ENCODE results near the gene NANOS3. TPM values are rescaled to one million over a fixed set of nuclear protein-coding genes. Genes with fewer than 3 reads are reported as not detected.

The NANOS3 gene
- total and polyA plus RNA-seq, 10 of the 15 experiments (the other 5 are each of a cell fraction or from before 2014, with no cell fraction given) = 0.31 to 1.7 (median 0.81) TPM

DNA sequence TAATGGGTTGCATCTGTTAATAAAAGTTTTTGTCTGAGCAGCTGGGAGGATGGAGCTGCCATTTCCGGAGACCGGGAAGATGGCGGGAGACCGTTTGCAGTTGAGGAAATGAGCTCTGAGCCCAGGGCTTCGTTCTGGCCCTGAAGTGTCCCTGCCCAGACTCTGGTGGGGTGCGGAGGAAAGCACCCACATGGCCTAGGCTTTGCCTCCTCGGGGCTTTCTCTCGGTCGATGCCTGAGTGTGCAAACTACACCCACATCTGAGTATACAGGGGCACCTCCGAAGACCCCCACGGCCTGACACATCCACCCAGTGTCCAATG lies 15.6 kb upstream of the NANOS3 start (continued):
- TF ChIP-seq, protein P1, sequence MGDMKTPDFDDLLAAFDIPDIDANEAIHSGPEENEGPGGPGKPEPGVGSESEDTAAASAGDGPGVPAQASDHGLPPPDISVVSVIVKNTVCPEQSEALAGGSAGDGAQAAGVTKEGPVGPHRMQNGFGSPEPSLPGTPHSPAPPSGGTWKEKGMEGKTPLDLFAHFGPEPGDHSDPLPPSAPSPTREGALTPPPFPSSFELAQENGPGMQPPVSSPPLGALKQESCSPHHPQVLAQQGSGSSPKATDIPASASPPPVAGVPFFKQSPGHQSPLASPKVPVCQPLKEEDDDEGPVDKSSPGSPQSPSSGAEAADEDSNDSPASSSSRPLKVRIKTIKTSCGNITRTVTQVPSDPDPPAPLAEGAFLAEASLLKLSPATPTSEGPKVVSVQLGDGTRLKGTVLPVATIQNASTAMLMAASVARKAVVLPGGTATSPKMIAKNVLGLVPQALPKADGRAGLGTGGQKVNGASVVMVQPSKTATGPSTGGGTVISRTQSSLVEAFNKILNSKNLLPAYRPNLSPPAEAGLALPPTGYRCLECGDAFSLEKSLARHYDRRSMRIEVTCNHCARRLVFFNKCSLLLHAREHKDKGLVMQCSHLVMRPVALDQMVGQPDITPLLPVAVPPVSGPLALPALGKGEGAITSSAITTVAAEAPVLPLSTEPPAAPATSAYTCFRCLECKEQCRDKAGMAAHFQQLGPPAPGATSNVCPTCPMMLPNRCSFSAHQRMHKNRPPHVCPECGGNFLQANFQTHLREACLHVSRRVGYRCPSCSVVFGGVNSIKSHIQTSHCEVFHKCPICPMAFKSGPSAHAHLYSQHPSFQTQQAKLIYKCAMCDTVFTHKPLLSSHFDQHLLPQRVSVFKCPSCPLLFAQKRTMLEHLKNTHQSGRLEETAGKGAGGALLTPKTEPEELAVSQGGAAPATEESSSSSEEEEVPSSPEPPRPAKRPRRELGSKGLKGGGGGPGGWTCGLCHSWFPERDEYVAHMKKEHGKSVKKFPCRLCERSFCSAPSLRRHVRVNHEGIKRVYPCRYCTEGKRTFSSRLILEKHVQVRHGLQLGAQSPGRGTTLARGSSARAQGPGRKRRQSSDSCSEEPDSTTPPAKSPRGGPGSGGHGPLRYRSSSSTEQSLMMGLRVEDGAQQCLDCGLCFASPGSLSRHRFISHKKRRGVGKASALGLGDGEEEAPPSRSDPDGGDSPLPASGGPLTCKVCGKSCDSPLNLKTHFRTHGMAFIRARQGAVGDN (IDR thresholded peaks at IDR 0.05) = peak; percentile 74; the same call in 1 of the 2 replicates
- TF ChIP-seq NFXL1 (IDR thresholded peaks at IDR 0.05; ENCODE audit: borderline replicate concordance) = no peak

DNA sequence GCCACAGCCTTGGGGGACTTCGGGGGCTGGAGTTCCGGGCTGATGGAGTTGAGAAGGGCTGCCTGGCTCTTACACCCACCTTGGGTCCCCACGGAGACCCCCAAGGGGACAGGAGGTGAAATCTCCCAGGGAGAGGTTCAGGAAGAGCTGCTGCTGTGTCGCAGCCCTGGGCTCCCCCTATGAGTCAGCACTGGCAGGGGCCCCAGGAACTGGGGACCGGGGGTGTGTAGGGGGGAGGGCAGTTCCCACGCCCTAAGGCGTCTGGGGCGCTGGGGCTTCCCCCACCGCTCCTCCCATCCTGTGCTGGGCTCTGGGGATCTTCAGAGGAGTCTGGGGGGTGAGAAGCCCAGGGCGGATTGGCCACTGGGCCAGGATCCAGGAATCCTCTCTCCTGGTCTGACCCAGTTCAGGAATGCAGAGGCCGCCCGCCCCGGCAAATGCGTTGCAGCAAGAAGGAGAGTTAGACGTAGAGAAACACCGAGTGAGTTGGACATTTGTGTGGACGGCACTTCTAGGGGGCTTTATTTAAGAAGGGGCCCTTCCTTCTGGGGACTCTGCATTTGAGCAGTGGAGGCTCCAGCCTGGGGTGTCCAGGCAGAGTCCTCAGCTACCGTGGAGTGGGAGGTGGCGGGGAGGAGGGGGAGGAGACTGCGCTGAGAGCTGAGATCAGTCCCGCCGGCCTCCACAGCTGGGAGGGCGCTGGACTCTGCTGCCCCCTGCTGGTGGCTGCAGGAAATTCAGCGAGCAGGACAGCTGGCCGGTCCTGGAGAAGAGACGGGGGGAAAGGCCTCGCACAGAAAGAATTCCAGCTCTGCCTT lies 15.0 kb upstream of the NANOS3 start:
- ChIA-PET POLR2A (interaction anchor here (0.6 to 8.5 kb wide), 22 partner anchors 9 to 709 kb away, joined by 3 to 85 read pairs (median 4); partner anchors contain the start of genes C19orf53 and ZSWIM4), SMC1A (ENCODE audit: uncharacterized antibody, unreplicated experiment) (interaction anchor here (0.6 to 4.6 kb wide), 26 partner anchors 9 to 674 kb away, joined by 3 to 65 read pairs (median 5); partner anchors contain the start of genes C19orf53 and ZSWIM4), RAD21 (ENCODE audit: unreplicated experiment) (interaction anchor here (0.6 to 6.2 kb wide), 40 partner anchors 9 to 884 kb away, joined by 3 to 70 read pairs (median 6); partner anchors contain the start of genes C19orf53, MISP3 and ZSWIM4), CTCF (interaction anchor here (0.6 to 4.6 kb wide), 43 partner anchors 9 to 585 kb away, joined by 3 to 136 read pairs (median 5); partner anchors contain the start of genes ASF1B, C19orf53, MISP3 and NANOS3)
- DNase-seq (ENCODE audit: low read depth, low spot score) (peak; percentile 79), ATAC-seq (peak; percentile 91), FAIRE-seq (peak; percentile 95)
- in situ Hi-C loops (cut with MboI) (loop anchor here (5.0 kb wide), 3 partner anchors 80 to 585 kb away; no protein-coding TSS in a partner anchor), intact Hi-C loops (cut with micrococcal nuclease; ENCODE audit: unreplicated experiment) (loop anchor here (1.0 to 5.0 kb wide), 5 partner anchors 15 to 585 kb away; no protein-coding TSS in a partner anchor)
- peaks cover 0 to 1% of the 10 kb centered on the region in 2 experiments; a peak in 2 of 4 replicates for H3K27me3 ChIP-seq (replicated peaks in 1 of 2; ENCODE audit: control insufficient read depth in 2 of 2, insufficient read depth in 2 of 2, low read length in 1 of 2)
- H2AFZ ChIP-seq (ENCODE audit: control insufficient read depth, low read depth, low read length) = peak overlapping the region; percentile 87
- no peaks in the 10 kb centered on the region; the same call in 2 of the 3 replicates for H3K9me3 ChIP-seq (replicated peaks; ENCODE audit: control insufficient read depth, insufficient read depth, low read length)
- H3K27ac ChIP-seq (ENCODE audit: control insufficient read depth, insufficient read depth) = peak overlapping the region; percentile 99
- H3K36me3 ChIP-seq (ENCODE audit: control insufficient read depth in 2 of 2, insufficient read depth in 2 of 2, low read length in 1 of 2) = no peaks in the 10 kb centered on the region
- H3K9ac ChIP-seq (ENCODE audit: control insufficient read depth, insufficient read depth, low read length) = peak overlapping the region; percentile 96
- no peaks in the 10 kb centered on the region for H4K20me1 ChIP-seq (ENCODE audit: control insufficient read depth, insufficient read depth)
- peak overlapping the region; percentile 74 for H3K4me3 ChIP-seq
- no peaks in the 10 kb centered on the region for H3K79me2 ChIP-seq (ENCODE audit: control insufficient read depth, insufficient read depth, low read length)
- peak overlapping the region; percentile 98 for H3K4me2 ChIP-seq (ENCODE audit: control insufficient read depth, insufficient read depth)
- TSS peak; percentile 82 for BruUV-seq (replicated peaks)
- WGBS (ENCODE audit: insufficient coverage, insufficient replicate concordance, low lambda C conversion rate, missing lambda C conversion rate) = 0% methylated on average over 24 of the region's 27 CpGs
- peaks cover 8% of the 10 kb centered on the region for H3K4me1 ChIP-seq (ENCODE audit: control insufficient read depth, insufficient read depth, low read length)
- TF ChIP-seq MYC (IDR thresholded peaks at IDR 0.05; ENCODE audit: insufficient read depth, insufficient read length, insufficient replicate concordance, low read length, severe bottlenecking) (no peak), NR2C1 (IDR thresholded peaks at IDR 0.05) (no peak), TCF7 (IDR thresholded peaks at IDR 0.05; ENCODE audit: borderline replicate concordance) (no peak), NR2F1 (conservative IDR thresholded peaks at IDR 0.05) (peak; percentile 93), POU2F2 (IDR thresholded peaks at IDR 0.05; ENCODE audit: borderline replicate concordance, low read depth, low read length) (peak; percentile 72; the same call in 2 of the 3 replicates), SRF (IDR thresholded peaks at IDR 0.05; ENCODE audit: low read depth in 2 of 2, low read length in 2 of 2) (peak in 1 of 2 experiments; percentile 73; a peak in 1 of 4 replicates), BMI1 (IDR thresholded peaks at IDR 0.05; ENCODE audit: borderline replicate concordance) (no peak), HDGF (IDR thresholded peaks at IDR 0.05) (no peak), GABPA (IDR thresholded peaks at IDR 0.05; ENCODE audit: low read depth) (no peak), ASH2L (IDR thresholded peaks at IDR 0.05; ENCODE audit: borderline replicate concordance, low read depth) (no peak), CHD4 (IDR thresholded peaks at IDR 0.05) (no peak), RUNX3 (IDR thresholded peaks at IDR 0.05; ENCODE audit: low read length) (peak; percentile 74), MXI1 (IDR thresholded peaks at IDR 0.05; ENCODE audit: low read depth, low read length) (no peak)
